HG03064 (cell line): Measurements from ENCODE around the gene COL1A2.
A peak's percentile ranks its signal among the peaks of the same experiment; 100 is the strongest.

ENCODE experiments used
- ATAC-seq: cut with Tn5 transposase; IDR thresholded peaks from one replicate; pipeline ENCODE4 v1.9.1; 2021; ENCODE audit warnings: low read depth; ENCODE audit not compliant: unreplicated experiment

The COL1A2 gene

GRCh38 chr7:94382132-94382531, 12.6 kb upstream of the COL1A2 start:
- ATAC-seq: no peak

GRCh38 chr7:94382746-94383145, 11.9 kb upstream of the COL1A2 start:
- ATAC-seq: no peak

GRCh38 chr7:94384315-94384714, 10.4 kb upstream of the COL1A2 start:
- no peak for ATAC-seq

GRCh38 chr7:94386416-94386815, 8.3 kb upstream of the COL1A2 start:
- no peak for ATAC-seq

- ATAC-seq: no peak
Observed at GRCh38 chr7:94388540-94388939, 6.2 kb upstream of the COL1A2 start.

- no peak for ATAC-seq
Observed at GRCh38 chr7:94389381-94389780, 5.3 kb upstream of the COL1A2 start.

- no peak for ATAC-seq
Observed at GRCh38 chr7:94391726-94392392, 2.8 kb upstream of the COL1A2 start.

- ATAC-seq: no peak
Observed at GRCh38 chr7:94392393-94392786, 2.3 kb upstream of the COL1A2 start.

DNA sequence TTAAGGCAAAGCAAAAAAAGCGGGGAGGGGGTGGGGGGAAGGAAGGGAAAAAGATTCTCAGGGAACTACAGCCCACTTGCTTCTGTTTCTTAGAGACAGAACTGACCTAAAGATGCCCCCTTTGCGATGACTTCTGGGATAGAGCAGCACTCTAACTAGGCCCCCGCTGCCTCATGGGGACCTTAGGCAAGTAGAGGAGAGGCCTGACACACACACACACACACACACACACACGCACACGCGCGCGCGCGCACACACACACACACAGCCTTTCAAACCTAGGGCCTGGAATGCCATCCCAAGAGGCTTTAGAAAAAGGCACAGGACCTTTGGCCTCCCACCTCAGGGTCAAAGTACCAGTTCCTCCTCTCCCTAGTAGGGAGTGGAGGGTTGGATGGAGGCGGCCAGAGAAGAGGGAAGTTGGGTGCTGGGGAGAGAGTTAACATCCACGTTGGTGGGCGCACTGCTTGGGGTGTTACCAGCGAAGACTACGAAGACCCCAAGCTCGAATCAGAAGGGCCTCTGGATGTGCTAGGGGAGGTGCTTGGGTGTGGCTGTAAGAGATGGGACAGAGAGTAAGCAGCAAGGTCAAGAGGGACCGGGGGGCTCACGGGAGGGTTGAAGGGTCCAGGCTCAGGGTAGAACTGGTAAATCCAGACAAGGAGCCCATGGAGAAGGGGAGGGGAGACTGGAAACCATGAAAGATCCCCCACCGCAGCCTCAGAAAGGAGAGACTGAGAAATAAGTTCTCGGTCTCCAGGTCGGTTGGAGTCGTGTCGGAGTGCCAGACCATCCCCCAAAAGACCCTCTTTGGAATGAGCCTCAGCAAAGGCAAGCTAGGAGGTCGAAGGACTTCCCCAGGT, 1.2 kb upstream of the COL1A2 start:
- no peak for ATAC-seq

- ATAC-seq: no peak
Observed at GRCh38 chr7:94394109-94394436, 622 bp upstream of the COL1A2 start.

GRCh38 chr7:94395141-94396036, 694 bp downstream of the COL1A2 start:
- peak; percentile 69 for ATAC-seq

- ATAC-seq: no peak
Observed at GRCh38 chr7:94396037-94396431, 1.3 kb downstream of the COL1A2 start.

- ATAC-seq: no peak
Observed at GRCh38 chr7:94396596-94396995, 1.9 kb downstream of the COL1A2 start.

- ATAC-seq: no peak
Observed at GRCh38 chr7:94397722-94398121, 3.0 kb downstream of the COL1A2 start.

GRCh38 chr7:94398841-94399240, 4.1 kb downstream of the COL1A2 start:
- no peak for ATAC-seq

- ATAC-seq: no peak
Observed at GRCh38 chr7:94400022-94400421, 5.3 kb downstream of the COL1A2 start.

GRCh38 chr7:94400643-94401427, 6.1 kb downstream of the COL1A2 start:
- ATAC-seq: no peak

DNA sequence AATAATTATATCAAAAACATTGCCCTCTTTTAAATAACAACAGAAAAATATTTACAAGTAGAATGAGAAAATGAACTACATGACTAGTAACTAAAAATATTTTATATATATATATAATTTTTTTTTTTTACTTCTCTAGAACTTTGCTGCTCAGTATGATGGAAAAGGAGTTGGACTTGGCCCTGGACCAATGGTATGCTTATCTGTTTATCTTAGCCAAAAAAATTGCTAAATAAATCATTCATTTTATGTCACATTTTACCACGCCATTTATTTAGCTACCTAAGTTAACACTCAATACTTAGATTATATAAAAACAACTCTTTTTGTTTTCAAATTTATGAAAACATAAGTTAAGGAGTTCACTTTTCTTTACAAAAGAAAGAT, 6.7 kb downstream of the COL1A2 start:
- no peak for ATAC-seq

DNA sequence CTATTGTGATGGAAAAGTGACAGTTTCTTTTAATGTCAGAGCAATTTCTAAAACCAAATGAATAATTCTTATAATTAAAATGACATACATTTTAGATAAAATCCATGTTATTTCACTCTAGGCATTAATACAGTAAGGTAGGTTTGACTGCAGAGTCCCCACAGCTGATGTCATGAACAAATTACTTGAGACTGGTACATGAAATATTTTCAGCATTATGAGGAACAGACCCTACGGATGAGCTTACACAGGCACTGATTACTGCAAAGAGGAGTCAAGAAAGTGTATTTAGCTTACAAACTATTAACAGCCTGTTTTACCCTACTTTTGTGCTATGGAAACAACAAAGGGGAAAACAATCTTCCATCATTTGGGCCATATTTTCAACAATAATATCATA, 8.9 kb downstream of the COL1A2 start:
- no peak for ATAC-seq

DNA sequence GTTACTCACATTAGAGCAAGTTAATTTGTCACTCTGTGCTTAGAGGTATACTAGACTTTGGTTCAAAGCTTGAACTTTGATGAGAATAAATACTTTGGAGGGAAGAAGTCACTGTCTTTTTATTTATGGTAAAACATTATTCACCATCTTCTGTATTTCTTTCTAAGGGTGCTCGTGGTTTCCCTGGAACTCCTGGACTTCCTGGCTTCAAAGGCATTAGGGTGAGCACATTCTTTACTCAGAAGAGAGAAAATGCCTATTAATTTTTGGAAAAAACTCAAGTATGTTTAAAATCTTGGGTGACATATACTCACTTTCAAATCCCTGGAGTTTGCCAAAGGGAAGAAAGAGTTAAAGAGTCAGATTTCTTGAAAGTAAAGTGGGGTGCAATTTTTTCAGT, 10.8 kb downstream of the COL1A2 start:
- ATAC-seq: no peak
